GM10248 (cell line): ENCODE data around the gene KRTAP5-10.
"Not testable (repeated sequence)": the region's sequence is repeated elsewhere in the genome, so short reads cannot be mapped to it uniquely, and the experiment has no call there.

Experiments used
- CTCF ChIA-PET: fragments of 300-600 bp; sonication (Branson Sonifier 250); formaldehyde crosslinking; extraction: SDS; loops from one replicate; lab custom pipeline; 2021; ENCODE audit warnings: antibody characterized with exemption; lab: Yijun Ruan, JAX
- POLR2A ChIA-PET: fragments of 350-650 bp; sonication (Branson Sonifier 250); formaldehyde crosslinking; extraction: SDS; loops from one replicate; lab custom pipeline; 2020; ENCODE audit warnings: antibody characterized with exemption; lab: Yijun Ruan, JAX
- DNase-seq: peaks from one replicate; pipeline ENCODE4 v3.0.0; 2012; ENCODE audit errors: extremely low spot score
- CTCF ChIP-seq: IDR thresholded peaks from 2 replicates; pipeline ENCODE4 v1.5.1; 2012; ENCODE audit warnings: mild to moderate bottlenecking, low read depth; ENCODE audit errors: extremely low read depth, missing control alignments, control extremely low read depth

Gene KRTAP5-10

GRCh38 chr11:71538666-71538990 lies 26.7 kb upstream of the KRTAP5-10 start:
- TF ChIP-seq CTCF = no peak
- ChIA-PET CTCF (interaction anchor here (1.0 kb wide), 1 partner anchor 33 kb away, joined by 3 read pairs; no protein-coding TSS in a partner anchor), POLR2A (no interaction called here)
- DNase-seq = no peak

DNA sequence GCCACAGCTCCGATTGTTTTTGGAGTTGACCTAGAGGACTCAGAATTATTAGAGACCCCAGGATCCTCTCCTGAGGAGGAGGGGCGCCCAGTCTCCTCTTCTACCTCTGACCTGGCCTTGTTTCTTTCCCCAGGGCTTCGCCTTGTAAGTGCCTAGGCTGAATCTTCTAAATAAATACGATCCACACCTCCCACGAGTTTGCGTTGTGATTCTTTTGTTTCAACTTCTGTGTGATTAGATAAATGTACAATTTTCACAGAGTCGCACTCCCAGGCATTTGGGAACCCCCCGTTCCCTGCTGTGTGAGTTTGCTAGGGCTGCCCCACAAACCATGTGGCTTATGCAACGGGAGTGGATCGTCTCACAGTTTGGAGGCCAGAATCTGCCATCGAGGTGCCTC lies 26.3 kb upstream of the KRTAP5-10 start:
- CTCF ChIA-PET = interaction anchor here (1.0 kb wide), 1 partner anchor 34 kb away, joined by 3 read pairs; no protein-coding TSS in a partner anchor

GRCh38 chr11:71539971-71540370 lies 25.4 kb upstream of the KRTAP5-10 start:
- CTCF ChIA-PET = interaction anchor here (1.4 kb wide), 1 partner anchor 10 kb away, joined by 5 read pairs; no protein-coding TSS in a partner anchor
- POLR2A ChIA-PET = not testable (repeated sequence)
- DNase-seq = peak; percentile 59

More for the DNA sequence above, 26.3 kb upstream of the KRTAP5-10 start:
- no peak for DNase-seq
- TF ChIP-seq CTCF = no peak
- POLR2A ChIA-PET = no interaction called here

DNA sequence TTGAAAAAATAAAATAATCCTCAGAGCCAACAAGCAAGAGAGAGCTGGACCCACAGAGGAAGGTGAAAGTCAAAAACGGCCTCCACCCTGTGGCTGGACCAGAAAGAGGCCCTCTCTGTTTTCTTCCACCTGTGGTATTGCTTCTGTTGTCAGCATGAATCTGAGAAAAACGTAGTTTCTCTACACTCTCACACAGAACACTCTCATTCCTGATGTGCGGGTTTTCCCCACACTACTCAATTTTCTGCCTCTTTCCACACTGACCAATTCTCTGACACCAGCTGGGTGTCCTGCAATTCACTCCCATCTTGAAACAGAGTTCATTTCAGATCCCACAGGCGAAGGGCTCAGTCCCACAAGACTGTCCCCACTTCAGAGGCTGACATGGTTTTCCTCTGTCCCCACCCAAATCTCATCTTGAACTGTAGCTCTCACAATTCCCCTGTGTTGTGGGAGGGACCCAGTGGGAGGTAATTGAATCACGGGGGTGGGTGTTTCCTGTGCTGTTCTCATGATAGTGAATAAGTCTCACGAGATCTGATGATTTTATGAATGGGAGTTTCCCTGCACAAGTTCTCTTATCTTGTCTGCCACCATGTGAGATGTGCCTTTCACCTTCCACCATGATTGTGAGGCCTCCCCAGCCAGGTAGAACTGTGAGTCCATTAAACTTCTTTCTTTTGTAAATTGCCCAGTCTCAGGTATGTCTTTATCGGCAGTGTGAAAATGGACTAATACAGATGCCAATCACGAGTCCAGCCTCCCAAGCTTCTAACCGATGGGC lies 24.6 kb upstream of the KRTAP5-10 start:
- POLR2A ChIA-PET, DNase-seq: not testable (repeated sequence)
- CTCF ChIA-PET = interaction anchor here (1.4 kb wide), 1 partner anchor 9 kb away, joined by 5 read pairs; no protein-coding TSS in a partner anchor

DNA sequence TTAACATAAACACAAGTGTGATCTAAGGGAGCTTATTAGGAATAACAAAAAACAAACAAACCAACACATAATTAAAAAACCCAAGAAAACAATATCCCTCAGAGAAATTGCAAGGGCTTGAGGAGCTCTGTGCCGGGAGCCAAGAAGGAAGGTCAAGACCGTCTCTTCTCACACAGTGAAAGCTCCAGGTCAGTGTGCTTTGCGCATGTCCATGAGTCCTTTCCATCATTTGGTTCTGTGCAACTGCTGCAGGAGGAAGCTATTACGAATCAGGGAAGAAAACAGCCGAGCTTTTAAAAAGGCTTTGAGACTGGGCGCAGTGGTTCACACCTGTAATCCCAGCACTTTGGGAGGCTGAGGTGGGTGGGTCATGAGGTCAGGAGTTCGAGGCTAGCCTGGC lies 23.0 kb upstream of the KRTAP5-10 start:
- DNase-seq = no peak
- ChIA-PET CTCF (interaction anchor here (1.2 to 2.7 kb wide), 2 partner anchors 21 to 38 kb away, joined by 5 to 13 read pairs; no protein-coding TSS in a partner anchor), POLR2A (no interaction called here)
- TF ChIP-seq CTCF = no peak

GRCh38 chr11:71542879-71543777 lies 22.2 kb upstream of the KRTAP5-10 start:
- POLR2A ChIA-PET = no interaction called here
- CTCF ChIA-PET = interaction anchor here (1.2 to 2.7 kb wide), 2 partner anchors 20 to 37 kb away, joined by 5 to 13 read pairs; no protein-coding TSS in a partner anchor
- TF ChIP-seq CTCF = no peak

DNA sequence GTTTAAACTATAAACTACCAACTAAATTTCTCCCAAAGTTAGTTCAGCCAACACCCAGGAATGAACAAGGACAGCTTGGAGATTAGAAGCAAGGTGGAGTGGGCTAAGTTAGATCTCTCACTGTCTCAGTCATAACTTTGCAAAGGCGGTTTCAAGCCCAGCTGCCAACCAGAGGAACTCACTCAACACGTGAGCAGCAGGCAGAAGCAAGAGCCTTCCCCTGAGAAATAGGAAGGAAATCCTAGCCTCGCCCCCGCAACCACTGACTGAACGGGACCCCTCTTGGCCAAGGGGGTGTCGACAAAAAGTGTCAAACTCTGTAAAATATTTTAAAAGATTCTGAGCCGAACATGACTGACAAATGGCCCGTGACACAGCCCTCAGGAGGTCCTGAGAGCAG lies 21.5 kb upstream of the KRTAP5-10 start:
- CTCF ChIA-PET = interaction anchor here (2.7 kb wide), 1 partner anchor 19 kb away, joined by 13 read pairs; no protein-coding TSS in a partner anchor
- POLR2A ChIA-PET = no interaction called here
- no peak for TF ChIP-seq CTCF
- no peak for DNase-seq

More at GRCh38 chr11:71542879-71543777, 22.2 kb upstream of the KRTAP5-10 start:
- no peak for DNase-seq
